Astrocyte of the spinal cord (primary cell): Measurements from ENCODE around the gene SOCS6.

Experiments used
- DNase-seq: peaks from one replicate; pipeline ENCODE4 v3.0.0; 2011; ENCODE audit warnings: low read depth, low spot score
- H3K4me3 ChIP-seq: 2 replicates; pipeline ENCODE4 v1.5.1; 2011; ENCODE audit warnings: low read depth, mild to moderate bottlenecking, low read length, moderate library complexity
- in situ Hi-C: cut with HindIII; loops from 2 replicates; pipeline ENCODE4 v1.10.0; 2017; ENCODE audit warnings: low sequenced_read_pairs
- TF ChIP-seq, protein P1 (sequence below): IDR thresholded peaks from 2 replicates; pipeline ENCODE4 v1.5.1; 2012; ENCODE audit warnings: low read depth, mild to moderate bottlenecking, low read length, inconsistent platforms

Gene SOCS6

DNA sequence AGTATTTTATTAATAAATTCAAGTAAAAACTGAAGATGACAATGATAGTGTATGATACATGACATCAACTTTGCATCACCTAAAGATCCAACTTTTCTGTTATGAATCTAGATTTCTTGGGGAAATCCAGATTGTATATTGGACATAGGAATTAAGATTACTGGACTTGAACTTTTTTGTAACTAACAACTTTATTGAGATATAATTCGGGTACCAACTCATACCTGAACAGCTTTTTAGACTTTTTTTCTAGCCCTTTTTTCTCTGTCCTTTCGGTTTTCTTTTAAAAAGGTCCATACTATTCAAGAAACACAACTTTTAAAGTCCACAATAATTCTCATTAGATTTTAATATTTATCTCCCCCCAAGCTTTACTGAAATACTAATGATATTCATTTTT is 1.1 kb upstream of the SOCS6 start:
- no peak for DNase-seq
- in situ Hi-C loops, result no loop called here
- TF ChIP-seq, protein P1, sequence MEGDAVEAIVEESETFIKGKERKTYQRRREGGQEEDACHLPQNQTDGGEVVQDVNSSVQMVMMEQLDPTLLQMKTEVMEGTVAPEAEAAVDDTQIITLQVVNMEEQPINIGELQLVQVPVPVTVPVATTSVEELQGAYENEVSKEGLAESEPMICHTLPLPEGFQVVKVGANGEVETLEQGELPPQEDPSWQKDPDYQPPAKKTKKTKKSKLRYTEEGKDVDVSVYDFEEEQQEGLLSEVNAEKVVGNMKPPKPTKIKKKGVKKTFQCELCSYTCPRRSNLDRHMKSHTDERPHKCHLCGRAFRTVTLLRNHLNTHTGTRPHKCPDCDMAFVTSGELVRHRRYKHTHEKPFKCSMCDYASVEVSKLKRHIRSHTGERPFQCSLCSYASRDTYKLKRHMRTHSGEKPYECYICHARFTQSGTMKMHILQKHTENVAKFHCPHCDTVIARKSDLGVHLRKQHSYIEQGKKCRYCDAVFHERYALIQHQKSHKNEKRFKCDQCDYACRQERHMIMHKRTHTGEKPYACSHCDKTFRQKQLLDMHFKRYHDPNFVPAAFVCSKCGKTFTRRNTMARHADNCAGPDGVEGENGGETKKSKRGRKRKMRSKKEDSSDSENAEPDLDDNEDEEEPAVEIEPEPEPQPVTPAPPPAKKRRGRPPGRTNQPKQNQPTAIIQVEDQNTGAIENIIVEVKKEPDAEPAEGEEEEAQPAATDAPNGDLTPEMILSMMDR, result no peak
- H3K4me3 ChIP-seq, result no peak overlapping the region

DNA sequence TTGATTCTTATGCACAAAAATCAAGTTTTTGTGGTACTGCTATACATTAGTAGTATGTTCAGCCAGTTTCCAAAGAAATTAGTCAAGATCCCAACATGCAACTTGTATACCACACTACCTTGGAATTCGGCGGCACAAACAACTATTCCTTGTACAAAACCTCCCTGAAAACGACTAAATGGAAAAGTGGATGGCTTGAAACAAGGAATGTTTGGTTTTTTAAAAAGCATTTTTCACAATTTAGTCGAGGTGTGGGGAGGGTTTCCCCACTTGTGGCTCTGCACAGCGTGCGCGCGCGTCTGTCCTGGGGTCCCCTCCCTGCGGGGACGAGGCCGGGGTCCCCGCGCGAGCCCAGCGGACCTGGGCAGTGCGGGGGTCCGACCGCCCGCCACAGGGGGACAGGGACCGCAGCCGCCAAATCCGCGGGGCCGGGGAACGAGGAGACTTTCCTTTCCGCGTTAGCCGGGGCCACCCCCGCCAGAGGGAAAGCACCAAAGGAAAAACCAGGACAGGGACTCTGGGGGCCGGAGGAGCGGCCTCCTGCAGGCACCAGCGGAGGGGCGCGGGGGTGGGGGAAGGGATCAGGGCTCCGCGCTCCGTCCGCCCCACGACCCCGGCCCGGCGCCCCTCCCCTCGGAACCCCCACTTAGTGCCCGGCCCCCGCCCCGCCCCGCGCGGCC is 534 bp upstream of the SOCS6 start:
- in situ Hi-C loops, result no loop called here
- TF ChIP-seq, protein P1, result no peak
- peak overlapping the region; percentile 62 for H3K4me3 ChIP-seq
- peak; percentile 44 for DNase-seq

DNA sequence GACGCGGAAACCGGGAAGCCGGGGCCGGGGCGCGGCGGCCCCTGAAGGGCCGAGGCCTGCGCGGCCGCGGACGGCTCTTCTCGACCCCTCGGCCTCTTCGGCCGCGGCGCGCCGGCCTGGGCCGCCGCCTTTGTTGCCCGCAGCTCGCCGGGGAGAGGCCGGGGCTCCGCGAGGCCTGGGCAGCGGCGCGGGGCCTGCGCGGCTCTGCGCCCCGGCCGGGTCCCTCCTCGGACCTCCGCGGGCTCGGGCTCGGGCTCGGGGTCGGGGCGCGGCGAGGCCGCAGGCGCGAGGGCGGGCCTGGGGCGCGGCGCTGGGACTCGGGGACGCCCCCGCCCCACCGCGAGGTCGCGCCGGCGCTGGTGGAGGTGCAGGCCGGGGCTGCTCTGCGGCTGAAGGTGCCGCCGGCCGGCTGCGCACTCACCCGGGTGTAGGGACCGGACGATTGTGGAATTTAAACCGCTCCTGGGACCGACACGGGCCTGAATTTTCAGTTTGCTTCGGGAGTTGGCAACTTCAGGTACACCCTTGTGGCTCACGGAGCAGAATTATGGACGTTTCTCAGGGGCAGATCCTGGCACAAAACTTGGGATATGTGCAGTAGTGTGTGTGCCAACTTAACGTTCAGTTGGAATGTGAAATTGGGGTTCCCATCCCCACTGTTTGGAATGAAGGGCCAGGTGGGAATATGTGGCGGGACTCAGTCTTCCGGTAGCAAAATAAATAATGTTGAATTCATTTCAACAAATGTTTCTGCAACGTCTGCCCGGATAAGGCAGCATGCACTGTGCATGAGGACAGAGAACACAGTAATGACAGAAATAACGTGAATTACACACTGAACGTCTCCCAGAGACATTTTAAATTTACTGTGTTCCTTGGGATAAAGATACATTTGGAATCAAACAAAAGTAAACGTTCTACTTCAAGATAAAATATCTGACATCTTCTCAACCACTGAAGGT is 787 bp downstream of the SOCS6 start:
- peak; percentile 48 for DNase-seq

DNA sequence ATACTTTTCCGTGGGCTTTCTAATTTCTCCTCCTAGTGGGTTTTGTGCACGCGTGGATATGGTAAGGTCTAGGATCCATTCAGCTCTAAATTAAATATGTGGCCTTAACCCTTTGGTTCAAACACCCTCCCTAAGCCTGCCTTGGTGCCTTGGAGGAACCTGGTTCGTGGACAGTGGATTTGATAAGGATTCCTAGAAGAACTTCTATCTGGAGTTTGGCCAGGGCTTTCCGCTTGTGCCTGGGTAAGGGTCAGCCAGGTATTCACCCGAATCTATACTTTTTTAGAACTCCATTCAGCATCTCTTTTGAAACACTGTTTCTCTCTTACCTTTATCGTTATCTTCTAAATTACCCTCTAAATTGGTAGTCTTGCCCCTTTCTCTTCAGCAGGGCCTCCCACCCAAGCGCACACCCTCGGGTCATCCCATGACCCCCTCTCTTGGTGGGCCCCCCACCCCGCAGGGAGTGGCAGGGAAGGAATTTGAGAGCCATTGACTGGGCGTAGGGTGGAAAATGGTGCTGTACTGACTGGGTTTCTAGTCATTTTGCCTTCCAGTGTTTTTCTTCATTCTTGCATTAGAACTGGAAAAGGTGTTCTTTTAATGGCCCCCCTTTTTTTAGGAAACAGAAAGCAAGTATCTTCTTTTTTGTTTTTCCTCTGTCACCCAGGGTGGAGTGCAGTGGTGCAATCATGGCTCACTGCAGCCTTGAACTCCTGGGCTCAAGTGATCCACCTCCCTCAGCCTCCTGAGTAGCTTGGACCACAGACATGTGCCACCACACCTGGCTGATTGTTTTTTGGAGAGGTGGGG is 1.8 kb downstream of the SOCS6 start:
- in situ Hi-C loops, result no loop called here

More for the DNA sequence above, 787 bp downstream of the SOCS6 start:
- TF ChIP-seq, protein P1, result no peak
- in situ Hi-C loops, result no loop called here
- peak overlapping the region; percentile 62 for H3K4me3 ChIP-seq

GRCh38 chr18:70291295-70291574 is 2.4 kb downstream of the SOCS6 start:
- TF ChIP-seq, protein P1, result no peak
- in situ Hi-C loops, result no loop called here
- no peak overlapping the region for H3K4me3 ChIP-seq
- no peak for DNase-seq

More for the DNA sequence above, 1.8 kb downstream of the SOCS6 start:
- no peak for DNase-seq
- peak overlapping the region; percentile 62 for H3K4me3 ChIP-seq
- TF ChIP-seq, protein P1, result no peak

GRCh38 chr18:70292628-70293027 is 3.8 kb downstream of the SOCS6 start:
- no peak for DNase-seq
- TF ChIP-seq, protein P1, result no peak
- in situ Hi-C loops, result no loop called here
- H3K4me3 ChIP-seq, result no peak overlapping the region
